ENCODE results near the gene UGT8. TPM values are rescaled to one million over a fixed set of nuclear protein-coding genes. Genes with fewer than 3 reads are reported as not detected.
A peak's percentile ranks its signal among the peaks of the same experiment; 100 is the strongest.

The UGT8 gene
- total RNA-seq, 1 experiment from 2014 or later, result 14.8 TPM

- Histone ChIP-seq H3K9me3 (ENCODE audit: control insufficient read depth in 1 of 2, insufficient read depth in 1 of 2, low read depth in 1 of 2, low read length in 2 of 2) (no peaks in the 10 kb centered on the region), H3K4me3 (replicated peaks in 1 of 2; ENCODE audit: low read depth in 1 of 2, low read length in 2 of 2) (no peak overlapping the region), H3K9me2 (ENCODE audit: insufficient read depth) (no peaks in the 10 kb centered on the region), H3K4me1 (ENCODE audit: control insufficient read depth in 1 of 2, insufficient read depth in 2 of 2, low read length in 2 of 2) (no peaks in the 10 kb centered on the region), H4K20me1 (ENCODE audit: insufficient read depth) (no peaks in the 10 kb centered on the region), H3K79me2 (ENCODE audit: insufficient read depth, low read length) (no peaks in the 10 kb centered on the region), H3K36me3 (ENCODE audit: control insufficient read depth in 1 of 2, insufficient read depth in 2 of 2, low read length in 2 of 2) (no peaks in the 10 kb centered on the region), H2AFZ (ENCODE audit: low read depth, low read length, poor library complexity, severe bottlenecking) (no peak overlapping the region), H3K4me2 (ENCODE audit: low read length) (no peak overlapping the region), H3K9ac (ENCODE audit: low read length) (no peak overlapping the region), H3K27ac (ENCODE audit: low read depth, low read length) (no peak overlapping the region), H3K27me3 (ENCODE audit: insufficient read depth, low read length) (no peaks in the 10 kb centered on the region)
- ATAC-seq (no peak), DNase-seq (ENCODE audit: low read depth, low spot score) (no peak)
- RAD21 ChIA-PET (ENCODE audit: low non-redundant PET in 1 of 2, low total read pairs in 2 of 2, uncharacterized antibody in 2 of 2, unreplicated experiment in 2 of 2), result interaction anchor here (0.9 to 1.3 kb wide), 2 partner anchors 149 to 271 kb away, joined by 3 to 5 read pairs; no protein-coding TSS in a partner anchor
- CTCF ChIA-PET, result interaction anchor here (0.7 to 2.6 kb wide), 7 partner anchors 23 to 274 kb away, joined by 3 to 10 read pairs (median 5); no protein-coding TSS in a partner anchor
- POLR2A ChIA-PET, result no interaction called here
- intact Hi-C loops (cut with micrococcal nuclease), result loop anchor here (1.0 kb wide), 3 partner anchors 149 to 272 kb away; no protein-coding TSS in a partner anchor
- TF ChIP-seq CBX3 (IDR thresholded peaks at IDR 0.05; ENCODE audit: low read depth) (no peak), POLR2AphosphoS5 (IDR thresholded peaks at IDR 0.05; ENCODE audit: low read depth, low read length) (no peak), SIN3A (IDR thresholded peaks at IDR 0.05; ENCODE audit: low read depth) (no peak), JUND (IDR thresholded peaks at IDR 0.05) (no peak)
- BruUV-seq (replicated peaks), result no TSS peak
These were observed 60.2 kb downstream of the UGT8 start for GRCh38 chr4:114658776-114659175.

DNA sequence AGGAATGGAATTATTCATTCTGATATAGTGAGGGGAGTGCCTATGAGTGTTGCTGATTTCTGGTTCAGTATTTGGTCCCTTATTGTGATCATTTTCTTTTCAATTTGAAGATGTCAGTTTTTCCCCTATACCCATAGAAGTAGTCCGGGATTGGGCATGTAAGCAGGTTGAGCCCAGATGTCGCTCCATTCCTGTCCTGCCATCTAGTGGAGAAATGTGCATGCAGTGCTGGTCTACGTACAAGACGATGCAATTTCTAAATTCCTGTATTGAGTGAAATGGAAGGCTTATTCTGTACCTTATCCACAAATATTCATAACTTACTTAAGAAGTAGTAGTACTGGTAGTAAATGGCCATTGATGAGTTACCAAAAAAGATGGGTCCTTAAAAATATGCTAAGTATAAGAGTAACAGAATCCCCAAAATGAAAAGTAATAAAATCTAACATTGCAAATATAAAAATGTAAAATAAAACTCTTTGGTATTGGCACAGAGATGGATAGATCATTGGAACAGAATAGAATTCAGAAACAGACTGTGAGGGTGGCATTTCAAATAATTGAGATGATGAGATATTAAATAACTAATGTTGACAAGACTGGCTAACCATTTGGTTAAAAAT is 60.9 kb downstream of the UGT8 start:
- no peaks in the 10 kb centered on the region for H3K27me3 ChIP-seq (ENCODE audit: insufficient read depth, low read length)
- H3K79me2 ChIP-seq (ENCODE audit: insufficient read depth, low read length), result no peaks in the 10 kb centered on the region
- no peaks in the 10 kb centered on the region for H3K36me3 ChIP-seq (ENCODE audit: control insufficient read depth in 1 of 2, insufficient read depth in 2 of 2, low read length in 2 of 2)
- intact Hi-C loops (cut with micrococcal nuclease), result loop anchor here (1.0 kb wide), 3 partner anchors 150 to 273 kb away; no protein-coding TSS in a partner anchor
- ATAC-seq, result peak; percentile 100
- H3K9ac ChIP-seq (ENCODE audit: low read length), result no peak overlapping the region
- BruUV-seq (replicated peaks), result no TSS peak
- ChIA-PET RAD21 (ENCODE audit: low non-redundant PET in 1 of 2, low total read pairs in 2 of 2, uncharacterized antibody in 2 of 2, unreplicated experiment in 2 of 2) (interaction anchor here (0.9 to 1.3 kb wide), 2 partner anchors 150 to 271 kb away, joined by 3 to 5 read pairs; no protein-coding TSS in a partner anchor), POLR2A (no interaction called here), CTCF (interaction anchor here (0.7 to 2.6 kb wide), 7 partner anchors 24 to 275 kb away, joined by 3 to 10 read pairs (median 5); no protein-coding TSS in a partner anchor)
- TF ChIP-seq EGR1 (IDR thresholded peaks at IDR 0.05; ENCODE audit: low read depth) (no peak), RAD21 (IDR thresholded peaks at IDR 0.05; ENCODE audit: low read depth) (peak; percentile 87), ZBTB33 (IDR thresholded peaks at IDR 0.05; ENCODE audit: extremely low read depth, insufficient replicate concordance, low read length) (no peak), TCF7L2 (IDR thresholded peaks at IDR 0.05; ENCODE audit: borderline replicate concordance, extremely low read depth, insufficient read depth, insufficient read length) (no peak), ZNF274 (IDR thresholded peaks at IDR 0.05; ENCODE audit: low read depth, low read length) (no peak), YY1 (IDR thresholded peaks at IDR 0.05; ENCODE audit: extremely low read depth, insufficient replicate concordance, low read depth, low read length) (no peak), SIN3A (IDR thresholded peaks at IDR 0.05; ENCODE audit: low read depth) (no peak), ELF1 (IDR thresholded peaks at IDR 0.05; ENCODE audit: borderline replicate concordance, low read depth) (no peak)
- TF ChIP-seq, protein P1, sequence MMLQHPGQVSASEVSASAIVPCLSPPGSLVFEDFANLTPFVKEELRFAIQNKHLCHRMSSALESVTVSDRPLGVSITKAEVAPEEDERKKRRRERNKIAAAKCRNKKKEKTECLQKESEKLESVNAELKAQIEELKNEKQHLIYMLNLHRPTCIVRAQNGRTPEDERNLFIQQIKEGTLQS (IDR thresholded peaks at IDR 0.05), result no peak
- TF ChIP-seq, protein P2, sequence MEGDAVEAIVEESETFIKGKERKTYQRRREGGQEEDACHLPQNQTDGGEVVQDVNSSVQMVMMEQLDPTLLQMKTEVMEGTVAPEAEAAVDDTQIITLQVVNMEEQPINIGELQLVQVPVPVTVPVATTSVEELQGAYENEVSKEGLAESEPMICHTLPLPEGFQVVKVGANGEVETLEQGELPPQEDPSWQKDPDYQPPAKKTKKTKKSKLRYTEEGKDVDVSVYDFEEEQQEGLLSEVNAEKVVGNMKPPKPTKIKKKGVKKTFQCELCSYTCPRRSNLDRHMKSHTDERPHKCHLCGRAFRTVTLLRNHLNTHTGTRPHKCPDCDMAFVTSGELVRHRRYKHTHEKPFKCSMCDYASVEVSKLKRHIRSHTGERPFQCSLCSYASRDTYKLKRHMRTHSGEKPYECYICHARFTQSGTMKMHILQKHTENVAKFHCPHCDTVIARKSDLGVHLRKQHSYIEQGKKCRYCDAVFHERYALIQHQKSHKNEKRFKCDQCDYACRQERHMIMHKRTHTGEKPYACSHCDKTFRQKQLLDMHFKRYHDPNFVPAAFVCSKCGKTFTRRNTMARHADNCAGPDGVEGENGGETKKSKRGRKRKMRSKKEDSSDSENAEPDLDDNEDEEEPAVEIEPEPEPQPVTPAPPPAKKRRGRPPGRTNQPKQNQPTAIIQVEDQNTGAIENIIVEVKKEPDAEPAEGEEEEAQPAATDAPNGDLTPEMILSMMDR (IDR thresholded peaks at IDR 0.05 in 2 of 3, conservative IDR thresholded peaks at IDR 0.05 in 1 of 3; ENCODE audit: borderline replicate concordance in 1 of 3, insufficient read depth in 1 of 3, low read depth in 2 of 3, low read length in 2 of 3), result peak; percentile 74 to 95 (median 91)
- no peaks in the 10 kb centered on the region for H3K4me1 ChIP-seq (ENCODE audit: control insufficient read depth in 1 of 2, insufficient read depth in 2 of 2, low read length in 2 of 2)
- H3K9me2 ChIP-seq (ENCODE audit: insufficient read depth), result no peaks in the 10 kb centered on the region
- no peak overlapping the region for H3K4me3 ChIP-seq (replicated peaks in 1 of 2; ENCODE audit: low read depth in 1 of 2, low read length in 2 of 2)
- H3K4me2 ChIP-seq (ENCODE audit: low read length), result no peak overlapping the region
- H2AFZ ChIP-seq (ENCODE audit: low read depth, low read length, poor library complexity, severe bottlenecking), result no peak overlapping the region
- no peak overlapping the region for H3K27ac ChIP-seq (ENCODE audit: low read depth, low read length)
- DNase-seq (ENCODE audit: low read depth, low spot score), result peak; percentile 73
- no peaks in the 10 kb centered on the region for H4K20me1 ChIP-seq (ENCODE audit: insufficient read depth)
- no peaks in the 10 kb centered on the region for H3K9me3 ChIP-seq (ENCODE audit: control insufficient read depth in 1 of 2, insufficient read depth in 1 of 2, low read depth in 1 of 2, low read length in 2 of 2)

All from HCT116 (cell line).